Keratinocyte (primary cell): Measurements from ENCODE around the gene ZNF236.

Source experiments
- CTCF ChIP-seq, 3 experiments: IDR thresholded peaks in 1 of 3; conservative IDR thresholded peaks in 1 of 3; optimal IDR thresholded peaks in 1 of 3; 2 replicates in 2 of 3; 3 replicates in 1 of 3; pipeline versions ENCODE3 to v1.5.1; 2011; ENCODE audit warnings: low read length in 3 of 3, mild to moderate bottlenecking in 3 of 3, moderate library complexity in 2 of 3, control low read depth in 1 of 3, inconsistent platforms in 1 of 3; ENCODE audit not compliant: insufficient read depth in 2 of 3; ENCODE audit errors: extremely low read depth in 1 of 3
- EZH2 ChIP-seq: IDR thresholded peaks from one replicate; pipeline ENCODE4 v1.6.1; 2012; ENCODE audit warnings: inconsistent platforms, mild to moderate bottlenecking, low read length, moderate library complexity

- TF ChIP-seq CTCF (optimal IDR thresholded peaks at IDR 0.05 in 1 of 3, IDR thresholded peaks at IDR 0.05 in 1 of 3, conservative IDR thresholded peaks at IDR 0.05 in 1 of 3; ENCODE audit: extremely low read depth in 1 of 3, insufficient read depth in 2 of 3, low read length in 3 of 3) (no peak), EZH2 (no peak)
These were observed 178.7 kb downstream of the ZNF236 start for GRCh38 chr18:77001041-77001440.
